Type B pancreatic cell (in vitro differentiated cells): ENCODE results near the gene STIM1. TPM values are rescaled to one million over a fixed set of nuclear protein-coding genes. Genes with fewer than 3 reads are reported as not detected.

Experiments
- DNase-seq: peaks from one replicate; pipeline ENCODE4 v3.0.0; 2021; ENCODE audit warnings: mixed read lengths; ENCODE audit not compliant: unreplicated experiment; ENCODE audit errors: extremely low spot score
- H3K27ac Mint-ChIP-seq: 2 replicates; pipeline ENCODE4 v1.8.0; 2021; ENCODE audit warnings: mild to moderate bottlenecking, mixed read lengths
- H3K27me3 Mint-ChIP-seq: 2 replicates; pipeline ENCODE4 v1.8.0; 2021; ENCODE audit warnings: mixed read lengths
- H3K36me3 Mint-ChIP-seq: 2 replicates; pipeline ENCODE4 v1.8.0; 2021; ENCODE audit warnings: mixed read lengths
- H3K4me1 Mint-ChIP-seq: one replicate; pipeline ENCODE4 v1.8.0; 2021; ENCODE audit warnings: mixed read lengths; ENCODE audit not compliant: unreplicated experiment
- H3K4me3 Mint-ChIP-seq: 2 replicates; pipeline ENCODE4 v1.8.0; 2021; ENCODE audit warnings: mild to moderate bottlenecking, mixed read lengths
- H3K9me3 Mint-ChIP-seq: 2 replicates; pipeline ENCODE4 v1.8.0; 2021; ENCODE audit warnings: mixed read lengths
- total RNA-seq: library from RNA; stranded (reverse); gene quantifications from 2 replicates; pipeline ENCODE4 v1.2.1, GENCODE V29; 2021; ENCODE audit warnings: low replicate concordance
- TF ChIP-seq, protein P1 (sequence below): fragments of 200-600 bp; sonication (generic); conservative IDR thresholded peaks from 2 replicates; pipeline ENCODE4 v1.5.0; 2021; ENCODE audit warnings: antibody characterized with exemption, mild to moderate bottlenecking

The STIM1 gene
- total RNA-seq, 1 donor from 2014 or later: 38.9 TPM

DNA sequence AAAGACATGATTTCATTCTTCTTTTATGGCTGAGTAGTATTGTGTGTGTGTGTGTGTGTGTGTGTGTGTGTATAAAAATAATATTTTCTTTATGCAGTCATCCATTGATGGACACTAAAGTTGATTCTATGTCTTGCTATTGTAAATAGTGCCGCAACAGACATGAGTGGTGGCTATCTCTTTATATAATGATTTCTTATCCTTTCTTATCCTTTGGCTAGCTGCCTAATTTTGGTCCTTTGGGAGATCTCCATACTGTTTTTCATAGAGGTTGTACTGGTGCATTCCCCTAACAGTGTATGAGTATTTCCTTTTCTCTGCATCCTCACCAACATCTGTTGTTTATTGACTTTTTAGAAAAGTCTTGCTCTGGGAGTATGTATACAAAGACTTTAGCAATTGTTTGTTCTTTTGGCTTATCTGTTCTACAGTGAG, 107.0 kb downstream of the STIM1 start:
- H3K27me3 Mint-ChIP-seq: no peaks in the 10 kb centered on the region
- no peak overlapping the region for H3K4me3 Mint-ChIP-seq
- H3K36me3 Mint-ChIP-seq: no peaks in the 10 kb centered on the region
- H3K27ac Mint-ChIP-seq: no peak overlapping the region
- peaks cover 23% of the 10 kb centered on the region for H3K4me1 Mint-ChIP-seq
- TF ChIP-seq, protein P1, sequence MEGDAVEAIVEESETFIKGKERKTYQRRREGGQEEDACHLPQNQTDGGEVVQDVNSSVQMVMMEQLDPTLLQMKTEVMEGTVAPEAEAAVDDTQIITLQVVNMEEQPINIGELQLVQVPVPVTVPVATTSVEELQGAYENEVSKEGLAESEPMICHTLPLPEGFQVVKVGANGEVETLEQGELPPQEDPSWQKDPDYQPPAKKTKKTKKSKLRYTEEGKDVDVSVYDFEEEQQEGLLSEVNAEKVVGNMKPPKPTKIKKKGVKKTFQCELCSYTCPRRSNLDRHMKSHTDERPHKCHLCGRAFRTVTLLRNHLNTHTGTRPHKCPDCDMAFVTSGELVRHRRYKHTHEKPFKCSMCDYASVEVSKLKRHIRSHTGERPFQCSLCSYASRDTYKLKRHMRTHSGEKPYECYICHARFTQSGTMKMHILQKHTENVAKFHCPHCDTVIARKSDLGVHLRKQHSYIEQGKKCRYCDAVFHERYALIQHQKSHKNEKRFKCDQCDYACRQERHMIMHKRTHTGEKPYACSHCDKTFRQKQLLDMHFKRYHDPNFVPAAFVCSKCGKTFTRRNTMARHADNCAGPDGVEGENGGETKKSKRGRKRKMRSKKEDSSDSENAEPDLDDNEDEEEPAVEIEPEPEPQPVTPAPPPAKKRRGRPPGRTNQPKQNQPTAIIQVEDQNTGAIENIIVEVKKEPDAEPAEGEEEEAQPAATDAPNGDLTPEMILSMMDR: no peak
- no peaks in the 10 kb centered on the region for H3K9me3 Mint-ChIP-seq
- DNase-seq: no peak

GRCh38 chr11:3964056-3964455, 108.6 kb downstream of the STIM1 start:
- Mint-ChIP-seq H3K4me3 (no peak overlapping the region), H3K9me3 (no peaks in the 10 kb centered on the region)

GRCh38 chr11:3964935-3965604, 109.6 kb downstream of the STIM1 start:
- H3K4me1 Mint-ChIP-seq: peaks cover 14% of the 10 kb centered on the region
- H3K27ac Mint-ChIP-seq: no peak overlapping the region
- DNase-seq: no peak
- H3K27me3 Mint-ChIP-seq: no peaks in the 10 kb centered on the region
- no peaks in the 10 kb centered on the region for H3K9me3 Mint-ChIP-seq
- H3K36me3 Mint-ChIP-seq: peaks cover 3% of the 10 kb centered on the region
- TF ChIP-seq, protein P1: no peak
- no peak overlapping the region for H3K4me3 Mint-ChIP-seq

More at GRCh38 chr11:3964056-3964455, 108.6 kb downstream of the STIM1 start:
- Mint-ChIP-seq H3K27ac (no peak overlapping the region), H3K36me3 (peaks cover 3% of the 10 kb centered on the region), H3K4me1 (peaks cover 20% of the 10 kb centered on the region), H3K27me3 (no peaks in the 10 kb centered on the region)
- DNase-seq: no peak
- TF ChIP-seq, protein P1: no peak

DNA sequence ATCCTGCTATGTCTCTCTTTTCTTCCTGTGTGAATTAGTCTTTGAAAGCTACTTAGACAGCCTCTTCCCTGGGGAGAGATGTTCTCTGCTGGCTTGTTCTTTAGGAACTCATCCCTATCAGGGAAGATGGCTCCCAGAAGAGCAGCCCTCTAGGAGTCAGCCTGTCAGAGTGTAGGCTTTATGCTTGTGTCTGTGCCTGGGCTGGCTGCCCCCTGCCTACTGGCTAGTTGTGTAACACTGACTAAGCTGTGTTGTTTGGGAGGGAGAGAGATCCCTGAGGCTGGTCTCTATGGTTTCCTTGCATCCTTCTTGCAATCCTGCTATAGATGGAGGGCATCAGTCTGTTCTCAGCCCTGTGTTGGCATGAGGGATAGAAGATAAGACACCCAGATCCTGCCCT, 112.2 kb downstream of the STIM1 start:
- Mint-ChIP-seq H3K27me3 (no peaks in the 10 kb centered on the region), H3K9me3 (no peaks in the 10 kb centered on the region), H3K27ac (no peak overlapping the region), H3K36me3 (peaks cover 3% of the 10 kb centered on the region), H3K4me3 (no peak overlapping the region), H3K4me1 (peaks cover 7% of the 10 kb centered on the region)
- TF ChIP-seq, protein P1: no peak
- no peak for DNase-seq

GRCh38 chr11:3969200-3969599, 113.7 kb downstream of the STIM1 start:
- no peak for DNase-seq
- Mint-ChIP-seq H3K27me3 (no peaks in the 10 kb centered on the region), H3K9me3 (no peaks in the 10 kb centered on the region), H3K27ac (no peak overlapping the region), H3K4me3 (no peak overlapping the region), H3K36me3 (peaks cover 8% of the 10 kb centered on the region), H3K4me1 (no peaks in the 10 kb centered on the region)
- TF ChIP-seq, protein P1: no peak
